GM12892 (cell line): ENCODE results near the gene KLHL30.

ENCODE experiments used
- POLR2A ChIP-seq: IDR thresholded peaks from 2 replicates; pipeline ENCODE4 v1.6.1; 2011; ENCODE audit warnings: low read depth, low read length, control low read depth
- POLR2AphosphoS5 ChIP-seq: IDR thresholded peaks from 2 replicates; pipeline ENCODE4 v1.6.1; 2011; ENCODE audit warnings: low read depth, low read length, control low read depth

DNA sequence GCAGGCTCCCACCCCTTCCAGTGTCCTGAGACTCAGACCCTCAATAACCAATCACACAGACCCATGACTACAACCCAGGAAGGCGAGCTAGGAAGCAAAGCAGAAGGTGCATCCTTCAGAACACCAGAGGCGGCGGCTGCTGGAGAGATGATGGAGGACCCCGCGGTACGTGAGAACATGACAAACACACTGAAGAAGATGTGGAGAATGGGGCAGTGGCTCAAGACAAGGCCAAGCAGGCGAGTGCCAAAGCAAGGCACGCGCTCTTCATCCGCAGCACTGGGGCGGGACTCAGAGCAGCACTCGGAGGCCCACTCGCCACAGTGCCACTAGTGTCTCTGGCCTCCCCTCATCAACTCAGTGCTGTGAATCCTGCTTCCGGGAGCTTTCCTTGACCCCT lies 34.0 kb downstream of the KLHL30 start:
- no peak for TF ChIP-seq POLR2A
- no peak for TF ChIP-seq POLR2AphosphoS5
